HG02571 (cell line): ENCODE results near the gene ZNF383.
A peak's percentile ranks its signal among the peaks of the same experiment; 100 is the strongest.
"Not testable (repeated sequence)": the region's sequence is repeated elsewhere in the genome, so short reads cannot be mapped to it uniquely, and the experiment has no call there.

Experiments used
- ATAC-seq: cut with Tn5 transposase; IDR thresholded peaks from one replicate; pipeline ENCODE4 v1.9.1; 2021; ENCODE audit warnings: mild to moderate bottlenecking, moderate library complexity; ENCODE audit not compliant: unreplicated experiment

The ZNF383 gene

GRCh38 chr19:37217775-37218591 is at the start of gene ZNF383:
Gene ZNF383 (plus strand): TSS chr19:37218214. CDS start chr19:37230454, 12,240 bp downstream.
- ATAC-seq, result peak; percentile 82

DNA sequence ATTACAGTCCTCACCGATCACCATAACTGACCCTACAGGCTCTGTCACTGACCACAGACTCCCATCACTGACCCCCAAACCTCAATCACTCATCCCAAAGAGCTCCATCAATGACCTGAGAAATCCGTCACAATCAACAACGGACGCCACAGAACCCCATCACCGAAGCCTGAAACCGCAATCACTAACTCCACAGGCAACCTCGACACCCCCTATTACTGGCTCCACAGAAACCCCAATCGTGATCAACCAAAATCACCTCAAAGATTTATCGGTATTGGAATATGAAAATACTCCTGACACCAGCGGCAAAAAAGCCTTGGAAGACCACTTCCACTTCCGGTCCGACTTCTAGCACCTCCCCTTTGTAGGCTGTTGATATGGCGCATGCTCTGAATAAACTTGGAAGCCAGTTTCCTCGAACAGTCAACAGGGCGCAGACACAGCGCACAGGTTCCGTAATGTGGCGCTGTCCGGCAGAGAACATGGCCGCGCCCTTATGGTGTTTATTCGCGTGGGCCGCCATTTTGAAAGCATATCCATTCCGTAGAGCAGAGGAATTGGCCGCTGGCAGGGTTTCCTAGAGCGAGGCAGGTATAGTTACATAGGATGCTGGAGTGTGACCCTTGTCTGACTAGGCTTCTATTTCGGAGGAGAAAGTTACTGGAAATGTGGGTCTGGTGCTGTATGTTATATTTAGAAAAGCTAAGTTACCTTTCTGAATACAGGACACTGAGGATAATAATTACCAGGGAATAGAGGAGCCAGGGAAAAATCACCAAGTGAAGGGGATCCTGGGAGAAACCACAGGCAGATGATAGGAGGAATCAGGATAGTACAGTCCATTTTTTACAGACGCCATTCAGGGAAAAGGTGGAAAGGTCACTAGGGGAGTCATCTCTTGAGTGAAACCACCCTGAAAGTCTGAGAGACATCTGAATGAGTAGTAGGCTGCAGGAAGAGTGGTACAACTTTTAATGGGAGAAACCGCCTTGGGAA is 45.3 kb upstream of the ZNF383 start, which contains the start of gene ZNF585A:
TSS of gene ZNF585A (minus strand) at position 328 of the 999 bp plus-strand sequence. CDS start 2,785 bp downstream, outside the sequence.
- ATAC-seq, result peak; percentile 96

DNA sequence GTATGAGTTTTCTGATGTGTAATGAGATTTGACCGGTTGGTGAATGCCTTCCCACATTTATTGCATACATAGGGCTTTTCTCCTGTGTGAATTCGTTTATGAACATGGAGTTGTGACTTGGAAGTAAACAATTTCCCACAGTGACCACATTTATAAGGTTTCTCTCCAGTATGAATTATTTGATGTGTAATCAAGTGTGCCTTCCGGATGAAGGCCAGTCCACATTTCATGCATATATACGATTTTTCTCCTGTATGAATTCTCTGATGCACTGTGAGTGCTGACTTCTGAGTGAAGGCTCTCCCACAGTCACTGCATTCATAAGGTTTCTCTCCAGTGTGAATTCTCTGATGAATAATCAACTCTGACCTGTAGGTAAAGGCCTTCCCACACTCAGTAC is 31.9 kb upstream of the ZNF383 start:
- ATAC-seq, result not testable (repeated sequence)

DNA sequence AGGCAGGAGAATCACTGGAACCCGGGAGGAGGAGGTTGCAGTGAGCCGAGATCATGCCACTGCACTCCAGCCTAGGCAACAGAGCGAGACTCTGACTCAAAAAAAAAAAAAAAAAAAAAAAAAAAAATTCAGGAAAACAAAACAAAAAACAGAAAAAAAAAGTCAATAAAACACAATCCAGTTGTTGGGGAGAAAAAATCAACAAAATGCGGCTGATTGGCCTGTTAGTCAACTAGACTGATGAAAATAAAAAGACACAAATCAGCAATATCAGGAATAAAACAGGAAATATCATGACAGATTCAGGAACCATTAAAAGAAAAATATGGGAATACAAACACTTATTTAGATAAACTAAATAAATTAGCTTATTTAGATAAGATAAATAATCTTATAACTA is 22.8 kb upstream of the ZNF383 start:
- not testable (repeated sequence) for ATAC-seq

DNA sequence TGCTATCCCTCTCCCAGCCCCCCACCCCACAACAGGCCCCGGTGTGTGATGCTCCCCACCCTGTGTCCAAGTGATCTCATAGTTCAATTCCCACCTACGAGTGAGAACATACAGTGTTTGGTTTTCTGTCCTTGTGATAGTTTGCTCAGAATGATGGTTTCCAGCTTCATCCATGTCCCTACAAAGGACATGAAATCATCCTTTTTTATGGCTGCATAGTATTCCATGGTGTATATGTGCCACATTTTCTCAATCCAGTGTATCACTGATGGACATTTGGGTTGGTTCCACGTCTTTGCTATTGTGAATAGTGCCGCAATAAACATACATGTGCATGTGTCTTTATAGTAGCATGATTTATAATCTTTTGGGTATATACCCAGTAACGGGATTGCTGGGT is 20.9 kb upstream of the ZNF383 start:
- ATAC-seq, result not testable (repeated sequence)

GRCh38 chr19:37197768-37198167 is 20.2 kb upstream of the ZNF383 start:
- ATAC-seq, result no peak

- ATAC-seq, result no peak
Observed at GRCh38 chr19:37217480-37217774, 587 bp upstream of the ZNF383 start.

DNA sequence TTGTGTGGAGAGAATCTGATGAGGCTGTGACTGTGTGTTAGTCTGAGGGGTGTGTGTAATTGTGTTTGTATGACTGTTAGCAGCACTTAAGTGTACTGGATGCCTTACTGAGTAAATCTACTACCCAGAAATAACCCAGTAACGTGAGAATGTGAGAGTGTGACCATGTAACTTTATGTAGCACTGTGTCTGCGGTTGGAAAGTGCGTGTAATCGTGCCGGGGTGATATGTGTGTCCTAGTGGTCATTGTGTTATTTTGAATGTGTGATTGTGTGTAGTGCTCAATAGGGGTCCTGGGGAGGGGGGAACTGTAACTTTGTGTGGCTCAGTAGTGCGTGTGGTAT is 550 bp downstream of the ZNF383 start:
- ATAC-seq, result no peak

DNA sequence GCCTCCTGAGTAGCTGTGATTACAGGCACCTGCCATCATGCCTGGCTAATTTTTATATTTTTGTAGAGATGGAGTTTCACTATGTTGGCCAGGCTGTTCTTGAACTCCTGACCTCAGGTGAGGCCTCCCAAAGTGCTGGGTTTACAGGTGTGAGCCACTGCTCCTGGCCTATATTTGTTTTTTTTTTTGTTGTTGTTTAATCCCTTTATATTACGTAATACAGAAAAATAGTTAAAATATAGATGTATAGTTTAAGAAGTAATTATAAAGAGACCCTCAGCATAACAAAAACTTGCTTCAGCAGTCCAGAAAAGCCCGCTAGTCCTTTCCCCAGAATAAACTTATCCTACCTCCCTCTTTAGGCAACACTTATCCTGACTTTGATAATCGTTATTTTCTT is 2.4 kb downstream of the ZNF383 start:
- ATAC-seq, result no peak

DNA sequence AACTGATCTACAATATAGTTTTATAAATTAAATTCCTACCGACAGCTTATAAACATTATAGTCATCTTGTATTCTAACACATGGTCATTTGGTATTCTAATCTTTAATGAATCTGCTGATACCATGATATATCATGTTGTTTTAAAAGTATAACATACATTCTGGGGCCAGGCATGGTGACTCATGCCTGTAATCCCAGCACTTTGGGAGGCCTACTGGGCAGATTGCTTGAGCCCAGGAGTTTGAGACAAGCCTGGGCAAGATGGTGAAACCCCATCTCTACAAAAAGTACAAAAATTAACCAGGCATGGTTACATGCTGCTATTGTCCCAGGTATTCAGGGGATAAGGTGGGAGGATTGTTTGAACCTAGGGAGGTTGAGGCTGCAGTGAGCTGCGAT is 3.1 kb downstream of the ZNF383 start:
- ATAC-seq, result no peak

GRCh38 chr19:37226248-37226647 is 8.2 kb downstream of the ZNF383 start:
- no peak for ATAC-seq

DNA sequence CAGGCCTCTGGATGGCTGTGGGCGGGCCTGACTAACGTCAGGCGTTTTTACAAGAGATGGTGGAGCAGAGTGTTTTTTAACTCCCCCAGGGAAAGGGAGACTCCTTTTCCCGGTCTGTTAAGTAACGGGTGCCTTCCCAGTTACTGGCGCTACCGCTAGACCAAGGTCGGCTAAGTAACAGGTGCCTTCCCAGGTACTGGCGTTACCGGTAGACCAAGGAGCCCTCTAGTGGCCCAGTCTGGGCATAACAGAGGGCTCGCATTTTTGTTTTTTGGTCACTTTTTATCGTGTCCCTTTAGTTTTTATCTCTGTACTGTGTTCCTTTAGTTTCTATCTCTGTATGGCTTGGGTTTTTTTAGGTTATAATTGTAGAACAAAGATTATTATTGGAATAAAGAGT is 10.0 kb downstream of the ZNF383 start:
- ATAC-seq, result no peak

GRCh38 chr19:37243206-37243632 is 25.2 kb downstream of the ZNF383 start:
- no peak for ATAC-seq

DNA sequence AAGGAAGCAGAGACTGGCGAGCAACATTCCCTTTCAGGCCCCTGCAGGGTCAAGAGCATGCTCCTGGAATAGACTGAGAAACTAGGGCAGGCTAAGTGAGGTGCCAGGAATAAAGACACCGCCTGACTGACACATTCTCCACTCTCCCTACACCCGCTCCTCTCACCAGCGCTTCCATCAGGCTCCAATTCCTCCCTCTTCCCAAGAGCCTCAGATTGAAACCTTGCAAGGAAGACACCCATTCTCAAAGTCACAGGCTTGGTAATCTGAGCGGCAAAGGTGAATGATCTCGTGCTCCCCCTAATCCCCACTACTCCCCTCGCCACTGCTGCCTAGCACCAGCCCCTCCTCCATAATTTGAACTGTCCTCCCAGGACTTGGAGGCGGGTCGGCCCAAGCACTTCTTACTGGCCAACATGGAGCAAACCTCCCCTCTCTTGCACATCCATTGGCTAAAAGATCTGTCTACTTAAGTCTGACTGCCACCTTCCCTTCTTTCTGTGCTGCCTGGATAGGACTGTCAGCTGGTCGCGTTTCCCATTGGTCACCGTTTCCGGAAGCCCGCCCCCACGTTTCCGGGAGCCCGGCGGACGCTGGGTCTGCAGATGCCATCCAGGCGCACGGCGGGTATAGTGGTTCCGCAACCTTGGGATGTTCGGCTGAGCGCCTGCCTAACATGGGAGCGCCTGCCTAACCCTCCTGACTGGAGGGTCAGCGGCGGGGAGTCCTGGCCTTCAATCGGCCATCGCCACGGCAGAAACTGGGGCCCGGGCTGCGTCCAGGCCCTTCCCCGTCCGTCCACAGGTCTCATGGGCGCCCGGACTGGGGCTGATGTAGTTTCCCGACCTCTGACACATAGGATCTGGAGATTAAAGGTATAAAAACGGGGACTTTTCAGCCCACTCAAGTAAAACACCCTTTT is 33.6 kb downstream of the ZNF383 start:
- ATAC-seq, result no peak

DNA sequence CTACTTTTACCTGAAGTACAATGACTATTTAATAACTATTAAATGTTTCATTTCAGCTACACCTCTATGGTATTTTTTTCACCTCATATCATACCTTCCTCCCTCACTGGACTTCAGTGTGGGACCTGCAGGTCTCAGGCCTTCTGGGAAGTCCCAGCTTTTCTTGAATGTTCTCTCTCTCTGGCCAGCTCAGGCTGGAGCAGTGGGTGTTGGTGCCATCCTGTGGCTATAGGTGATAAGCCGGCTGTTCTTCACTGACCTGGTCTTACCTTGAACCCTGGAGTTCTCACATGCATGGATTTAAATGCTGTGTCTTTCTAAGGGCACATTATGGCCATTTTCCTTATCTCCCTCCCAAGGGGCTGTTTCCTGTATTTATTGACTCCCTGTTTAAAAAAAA is 45.0 kb downstream of the ZNF383 start:
- not testable (repeated sequence) for ATAC-seq

- ATAC-seq, result not testable (repeated sequence)
Observed at GRCh38 chr19:37267005-37267404, 49.0 kb downstream of the ZNF383 start.

DNA sequence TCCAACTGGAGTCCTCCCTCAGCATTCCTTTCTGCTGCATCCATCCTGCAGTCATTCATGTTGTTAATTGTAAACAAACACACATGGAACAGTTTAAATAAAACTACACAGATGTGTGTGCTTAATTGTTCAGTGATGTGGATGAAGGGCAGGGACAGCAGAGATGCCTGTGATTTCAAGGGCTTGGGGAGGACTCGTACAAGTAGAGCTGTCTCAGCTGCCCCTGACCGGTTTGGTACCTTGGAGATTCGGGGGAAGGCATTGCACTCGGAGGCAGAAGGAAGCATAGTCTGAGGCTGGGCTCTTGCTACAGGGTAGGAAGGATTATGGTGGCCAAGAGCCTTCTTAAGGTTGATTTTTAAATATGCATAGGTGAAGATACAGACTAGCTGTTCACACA is 49.7 kb downstream of the ZNF383 start:
- ATAC-seq, result not testable (repeated sequence)

GRCh38 chr19:37280656-37281055 is 62.6 kb downstream of the ZNF383 start:
- ATAC-seq, result not testable (repeated sequence)

DNA sequence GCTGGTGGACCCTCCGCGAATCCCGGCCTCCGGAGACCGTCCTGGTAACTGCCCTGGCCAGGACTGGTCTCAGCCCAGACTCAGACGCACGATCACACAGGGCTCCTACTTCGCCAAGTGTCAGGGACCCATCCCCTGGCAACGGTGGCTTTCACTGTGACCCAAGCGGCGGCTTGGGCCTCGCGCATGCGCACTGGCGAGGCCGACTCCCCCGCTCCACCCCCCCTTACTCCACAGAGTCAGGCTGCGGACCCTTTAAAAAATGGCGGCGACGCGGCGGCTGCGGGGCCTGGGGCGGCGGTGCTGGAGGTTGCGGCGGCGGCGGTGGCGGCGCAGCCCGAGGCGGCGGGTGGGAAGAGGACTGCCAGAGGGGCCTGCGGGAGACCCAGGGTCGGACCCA is 66.0 kb downstream of the ZNF383 start:
- not testable (repeated sequence) for ATAC-seq

DNA sequence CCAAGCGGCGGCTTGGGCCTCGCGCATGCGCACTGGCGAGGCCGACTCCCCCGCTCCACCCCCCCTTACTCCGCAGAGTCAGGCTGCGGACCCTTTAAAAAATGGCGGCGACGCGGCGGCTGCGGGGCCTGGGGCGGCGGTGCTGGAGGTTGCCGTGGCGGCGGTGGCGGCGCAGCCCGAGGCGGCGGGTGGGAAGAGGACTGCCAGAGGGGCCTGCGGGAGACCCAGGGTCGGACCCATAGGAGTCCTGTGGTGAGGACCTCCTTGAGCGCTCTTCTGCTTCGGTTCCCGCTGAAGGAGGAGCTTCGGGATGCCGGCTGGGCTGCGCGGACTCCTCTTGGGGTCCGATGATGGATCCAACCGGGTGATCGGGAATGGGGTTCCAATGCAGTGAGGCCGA is 71.2 kb downstream of the ZNF383 start:
- not testable (repeated sequence) for ATAC-seq
